ENCODE measurements around the gene GIT2. TPM values are rescaled to one million over a fixed set of nuclear protein-coding genes. Genes with fewer than 3 reads are reported as not detected.

Gene GIT2
- total RNA-seq, 1 donor from 2014 or later: 54.2 TPM

- DNase-seq (ENCODE audit: low spot score): no peak
These were observed 14.0 kb downstream of the GIT2 start for GRCh38 chr12:109982210-109982609.

DNA sequence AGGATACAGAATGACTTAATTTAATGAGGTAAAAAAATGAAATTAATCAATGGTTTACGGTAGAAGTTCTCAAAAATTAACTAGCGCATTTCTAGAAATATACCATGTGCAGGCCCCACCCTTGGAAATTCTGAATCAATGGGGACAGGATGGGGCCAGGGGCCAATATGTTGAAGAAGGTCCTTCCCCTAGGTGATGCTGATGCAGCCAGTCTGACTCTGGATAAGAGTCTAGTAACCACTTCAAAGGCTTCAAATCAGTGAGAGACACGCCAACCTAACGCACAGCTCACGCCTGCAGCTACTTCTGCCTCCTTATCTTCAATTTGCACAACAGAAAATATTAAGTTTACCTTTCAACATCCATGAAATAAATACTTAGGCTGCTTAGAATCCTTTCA, 14.9 kb downstream of the GIT2 start:
- DNase-seq (ENCODE audit: low spot score): no peak

DNA sequence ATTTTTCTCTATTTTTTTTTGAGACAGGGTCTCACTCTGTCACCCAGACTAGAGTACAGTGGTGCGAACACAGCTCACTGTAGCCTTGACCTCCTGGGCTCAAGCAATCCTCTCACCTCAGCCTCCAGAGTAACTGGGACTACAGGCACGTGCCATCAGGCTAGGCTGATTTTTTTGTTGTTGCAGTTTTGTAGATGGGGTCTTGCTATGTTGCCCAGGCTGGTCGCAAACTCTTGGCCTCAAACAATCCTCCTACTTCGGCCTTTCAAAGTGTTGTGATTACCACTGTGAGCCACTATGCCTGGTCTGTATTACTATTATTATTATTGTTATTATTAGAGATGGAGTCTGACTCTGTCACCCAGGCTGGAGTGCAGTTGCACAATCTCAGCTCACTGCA, 23.3 kb downstream of the GIT2 start:
- DNase-seq (ENCODE audit: low spot score): no peak

- DNase-seq (ENCODE audit: low spot score): no peak
These were observed 27.4 kb downstream of the GIT2 start for GRCh38 chr12:109968801-109969200.

GRCh38 chr12:109968032-109968420, 28.1 kb downstream of the GIT2 start:
- DNase-seq (ENCODE audit: low spot score): no peak

DNA sequence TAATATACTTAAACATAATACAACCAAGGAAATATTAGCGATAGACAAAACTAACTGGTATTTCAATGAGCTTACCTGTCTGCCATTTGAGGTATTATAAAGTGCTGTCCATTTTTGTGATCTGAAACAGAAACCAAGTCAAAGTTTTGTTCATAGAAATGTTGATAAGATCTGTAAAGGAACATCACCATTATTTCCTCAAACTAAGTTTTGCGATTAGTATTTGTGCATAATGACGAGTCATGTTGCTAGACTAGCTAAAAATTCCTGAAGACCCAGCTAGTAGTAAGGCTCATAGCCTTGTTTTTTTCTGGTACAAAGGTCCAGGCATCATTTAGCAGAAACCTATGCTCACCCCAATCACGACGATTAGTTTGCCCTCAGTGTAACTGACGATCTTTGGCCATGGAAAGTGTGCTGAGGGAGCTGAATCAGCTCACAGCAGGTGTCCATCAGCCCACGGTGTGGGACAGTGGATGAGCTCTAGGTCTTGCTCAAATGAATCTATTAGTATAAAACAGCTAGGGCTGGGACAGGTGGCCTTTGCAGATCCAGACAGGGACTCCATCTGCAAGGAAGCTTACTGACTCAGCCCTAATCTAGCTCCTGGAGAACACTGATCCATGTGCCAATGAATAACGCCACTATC, 28.7 kb downstream of the GIT2 start:
- DNase-seq (ENCODE audit: low spot score): no peak

DNA sequence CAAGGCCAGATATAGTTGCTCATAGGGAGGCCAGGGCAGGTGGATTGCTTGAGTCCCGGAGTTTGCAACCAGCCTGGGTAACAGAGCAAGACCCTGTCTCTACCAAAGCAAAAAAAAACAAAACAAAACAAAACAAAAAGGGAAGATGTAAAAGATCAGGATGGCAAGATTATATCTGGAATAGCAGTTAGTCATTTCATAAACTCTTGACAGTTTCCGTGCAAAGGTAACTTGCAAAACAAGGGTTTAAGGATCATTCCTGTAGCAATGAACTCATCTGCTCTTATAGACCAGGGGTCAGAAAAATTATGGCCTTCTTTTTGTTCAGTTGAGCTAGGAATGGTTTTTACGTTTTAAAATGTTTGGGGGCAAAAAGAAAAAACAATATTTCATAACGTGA, 29.6 kb downstream of the GIT2 start:
- no peak for DNase-seq (ENCODE audit: low spot score)

DNA sequence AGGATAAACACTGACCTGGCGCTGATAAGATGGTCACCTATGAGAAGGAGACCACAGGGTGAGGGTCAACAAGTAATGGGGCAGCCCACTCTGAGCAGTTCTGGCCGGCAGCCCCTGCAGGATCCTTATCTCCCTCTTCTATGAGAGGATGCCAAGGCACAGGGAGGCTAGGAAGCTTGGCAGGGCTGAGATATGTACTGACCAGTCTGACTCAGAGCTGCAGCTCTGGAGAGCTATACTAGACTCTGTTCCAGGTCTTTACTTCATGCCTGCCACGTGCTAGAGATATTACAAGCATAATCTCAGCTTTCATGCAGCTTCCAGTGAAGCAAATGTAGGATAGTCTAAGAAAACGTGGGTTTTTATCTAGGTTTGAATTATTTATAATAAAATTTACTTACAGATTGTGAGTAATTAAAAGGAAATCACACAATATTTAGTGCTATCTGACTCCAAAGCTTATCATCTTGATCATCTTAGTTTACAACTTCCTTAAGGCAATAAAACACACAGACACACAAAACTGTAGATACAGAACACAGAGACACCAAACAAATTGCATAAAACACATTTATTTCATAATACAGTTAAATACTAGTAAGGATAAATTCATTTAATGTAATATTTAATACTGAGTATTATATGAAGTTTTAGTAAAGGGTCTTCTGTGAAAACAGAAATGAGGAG, 32.3 kb downstream of the GIT2 start:
- no peak for DNase-seq (ENCODE audit: low spot score)

DNA sequence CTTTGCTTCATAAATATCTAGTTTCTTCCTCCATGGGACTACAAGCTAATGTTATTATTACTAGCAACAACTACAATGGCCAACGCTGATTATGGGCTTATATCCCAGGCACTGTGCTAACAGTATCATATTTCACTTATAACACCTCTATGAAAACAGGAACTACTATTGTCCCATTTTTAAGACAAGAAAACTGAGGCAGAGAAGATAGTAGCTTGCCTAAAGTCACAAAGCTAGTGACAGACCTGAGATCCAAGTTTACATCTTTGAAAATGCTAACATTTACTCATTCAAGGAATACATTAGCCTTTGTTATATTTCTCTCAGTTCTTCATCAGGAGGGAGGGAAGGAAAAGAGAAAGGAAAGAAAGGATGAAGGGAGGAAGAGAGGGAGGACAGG, 32.8 kb downstream of the GIT2 start:
- no peak for DNase-seq (ENCODE audit: low spot score)

DNA sequence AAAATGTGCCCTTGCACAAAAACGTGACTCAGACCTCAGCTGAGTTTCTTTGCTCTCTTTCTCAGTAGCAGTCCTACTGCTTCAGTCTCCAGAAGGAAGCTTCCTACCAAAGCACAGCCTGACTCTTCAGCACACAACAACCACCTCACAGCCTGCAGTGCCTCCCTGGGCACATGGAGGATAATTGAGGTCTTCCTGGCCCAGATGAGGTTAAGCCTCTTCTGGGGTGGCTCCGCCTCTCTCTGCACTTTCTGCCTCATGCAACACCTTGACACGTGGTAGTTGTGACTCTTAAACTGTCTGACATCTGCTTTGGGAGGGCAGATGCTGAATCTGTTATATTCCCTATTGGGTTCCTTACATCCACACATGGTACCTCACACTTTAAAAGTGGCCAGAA, 33.8 kb downstream of the GIT2 start:
- no peak for DNase-seq (ENCODE audit: low spot score)

DNA sequence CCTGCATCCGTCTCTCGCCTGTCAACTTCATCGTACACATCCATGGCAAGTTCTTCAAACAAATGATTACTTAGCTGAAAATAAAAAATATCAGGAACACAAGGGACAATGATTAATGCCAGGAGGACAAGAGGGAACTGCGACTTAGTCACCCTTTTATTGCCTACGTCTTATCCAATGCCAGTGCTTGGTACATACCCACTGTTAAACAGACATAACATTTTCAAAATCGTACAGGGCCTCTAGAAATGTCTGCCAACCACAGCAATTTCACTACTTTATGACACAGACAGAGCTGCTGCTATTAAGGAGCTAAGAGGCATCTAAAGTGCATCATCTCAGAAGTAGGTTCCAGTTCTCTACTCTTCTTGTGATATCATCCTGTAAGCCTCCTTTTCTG, 34.6 kb downstream of the GIT2 start:
- DNase-seq (ENCODE audit: low spot score): no peak

DNA sequence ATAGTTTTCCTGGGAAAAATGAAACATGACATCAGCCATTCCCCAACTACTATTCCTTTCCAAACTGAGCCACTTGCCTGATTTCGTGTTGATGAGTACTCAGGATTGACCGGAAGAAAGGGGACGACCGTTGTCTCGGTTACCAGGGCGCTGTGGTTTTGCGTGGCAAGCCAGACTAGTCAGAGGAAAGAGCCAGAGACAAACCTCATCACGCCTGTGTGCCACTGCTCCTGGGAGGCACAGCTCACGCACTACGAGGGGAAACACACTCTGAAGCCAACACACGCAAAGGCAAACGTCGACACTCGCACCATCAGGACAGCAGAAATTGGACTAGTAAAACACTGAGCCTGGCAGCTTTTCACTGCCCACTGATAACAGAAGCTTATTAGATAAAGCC, 35.0 kb downstream of the GIT2 start:
- DNase-seq (ENCODE audit: low spot score): no peak

- no peak for DNase-seq (ENCODE audit: low spot score)
These were observed 36.6 kb downstream of the GIT2 start for GRCh38 chr12:109959411-109960093.

- DNase-seq (ENCODE audit: low spot score): no peak
These were observed 37.8 kb downstream of the GIT2 start for GRCh38 chr12:109958374-109958773.

GRCh38 chr12:109953656-109954055, 42.5 kb downstream of the GIT2 start:
- DNase-seq (ENCODE audit: low spot score): no peak

- no peak for DNase-seq (ENCODE audit: low spot score)
These were observed 43.3 kb downstream of the GIT2 start for GRCh38 chr12:109952873-109953272.

- no peak for DNase-seq (ENCODE audit: low spot score)
These were observed 43.9 kb downstream of the GIT2 start for GRCh38 chr12:109952160-109952858.

GRCh38 chr12:109951751-109952150, 44.4 kb downstream of the GIT2 start:
- DNase-seq (ENCODE audit: low spot score): peak; percentile 75

DNA sequence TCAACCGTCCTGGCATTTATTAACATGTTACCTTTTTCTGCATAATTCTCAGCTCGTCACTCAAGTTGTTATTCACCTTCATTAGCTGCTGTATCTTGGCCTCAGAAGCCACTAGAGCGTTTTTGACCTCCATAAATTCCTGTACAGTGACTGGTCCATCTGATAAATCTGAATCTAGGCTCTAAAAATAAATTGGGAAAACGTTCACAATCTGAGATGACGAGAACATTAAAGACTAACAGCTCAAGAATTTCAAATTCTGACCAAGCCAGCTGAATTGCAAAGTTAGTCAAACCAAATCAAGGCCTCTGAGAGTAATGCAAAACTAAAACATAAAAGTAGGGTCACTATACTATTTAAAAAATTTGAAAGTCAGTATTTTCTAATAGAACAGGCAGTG, 45.0 kb downstream of the GIT2 start:
- no peak for DNase-seq (ENCODE audit: low spot score)

GRCh38 chr12:109950625-109951024, 45.5 kb downstream of the GIT2 start:
- DNase-seq (ENCODE audit: low spot score): no peak

GRCh38 chr12:109949089-109949488, 47.1 kb downstream of the GIT2 start:
- DNase-seq (ENCODE audit: low spot score): no peak

DNA sequence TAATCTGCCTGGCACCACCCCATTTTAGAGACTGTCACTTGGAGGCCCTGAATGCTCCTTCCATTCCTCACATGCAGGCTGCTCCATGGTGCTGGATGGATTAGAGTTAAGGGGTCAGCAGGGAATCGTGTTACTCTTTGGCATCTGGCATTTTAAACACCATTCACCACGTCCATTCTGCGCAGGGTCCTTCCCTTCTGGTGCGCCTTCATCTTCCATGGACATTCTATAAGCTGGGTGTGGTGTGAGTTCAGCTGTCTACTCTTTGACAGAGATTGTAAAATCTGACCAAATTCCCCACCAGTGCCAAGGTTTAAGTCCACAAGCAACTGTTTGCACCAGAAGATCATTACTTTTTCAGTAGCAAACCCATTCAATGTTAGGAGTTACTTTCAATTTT, 47.8 kb downstream of the GIT2 start:
- DNase-seq (ENCODE audit: low spot score): no peak
